Measurements from ENCODE around the gene PAOX. TPM values are rescaled to one million over a fixed set of nuclear protein-coding genes. Genes with fewer than 3 reads are reported as not detected.

PAOX gene
- total and polyA plus RNA-seq, 2 of the 4 experiments (the other 2 are of a cell fraction) = 3.8 to 4.5 TPM

- TF ChIP-seq CEBPB (IDR thresholded peaks at IDR 0.05; ENCODE audit: low read depth, low read length) = no peak
Observed at GRCh38 chr10:133338080-133339071, 40.7 kb upstream of the PAOX start (continued).

GRCh38 chr10:133339708-133340380 is 39.2 kb upstream of the PAOX start:
- CTCF ChIA-PET = no interaction called here
- H3K14ac ChIP-seq (replicated peaks; ENCODE audit: low read depth, low read length) = no peak overlapping the region
- no peak overlapping the region for H4K8ac ChIP-seq (ENCODE audit: low read depth in 2 of 2, low read length in 2 of 2)
- BruUV-seq (replicated peaks) = no TSS peak
- intact Hi-C loops (cut with micrococcal nuclease) = no loop called here
- dilution Hi-C loops (cut with HindIII; ENCODE audit: low sequenced_read_pairs, unreplicated experiment) = no loop called here
- no peak overlapping the region for H3K56ac ChIP-seq (ENCODE audit: extremely low read depth, insufficient read depth, low read length)
- H3K4me3 ChIP-seq (ENCODE audit: insufficient read depth, low read depth, low read length) = no peak overlapping the region
- no peak overlapping the region for H2BK20ac ChIP-seq (ENCODE audit: low read depth, low read length)
- H3K23ac ChIP-seq (ENCODE audit: low read depth, low read length) = no peak overlapping the region
- POLR2A ChIA-PET (ENCODE audit: unreplicated experiment) = no interaction called here
- no peaks in the 10 kb centered on the region for H3K36me3 ChIP-seq (ENCODE audit: control insufficient read depth, insufficient read depth, low read length)
- H2BK5ac ChIP-seq (ENCODE audit: low read depth, low read length, poor library complexity, severe bottlenecking) = no peak overlapping the region
- no peak overlapping the region for H2AK9ac ChIP-seq (replicated peaks; ENCODE audit: low read depth, low read length, poor library complexity)
- WGBS, 2 experiments (ENCODE audit: extremely low coverage in 2 of 2, insufficient read length in 1 of 2) = 77% methylated on average over 5 of the region's 13 CpGs; no CpG with 5 or more reads in 1 of the 2 experiments
- no peaks in the 10 kb centered on the region for H3K79me1 ChIP-seq (ENCODE audit: low read depth in 1 of 2, low read length in 2 of 2)
- no peak overlapping the region for H2BK15ac ChIP-seq (ENCODE audit: low read depth, low read length)
- no peak overlapping the region for H3K4ac ChIP-seq (ENCODE audit: low read depth, low read length)
- H3K18ac ChIP-seq (ENCODE audit: low read depth, low read length) = no peak overlapping the region
- TF ChIP-seq BHLHE40 (IDR thresholded peaks at IDR 0.05; ENCODE audit: low read depth, low read length) (no peak), SMC3 (IDR thresholded peaks at IDR 0.05; ENCODE audit: low read depth, low read length) (no peak), MXI1 (IDR thresholded peaks at IDR 0.05; ENCODE audit: borderline replicate concordance, low read depth, low read length) (no peak)
- H3K9me1 ChIP-seq (ENCODE audit: insufficient read depth, low read length) = no peaks in the 10 kb centered on the region
- H3K9ac ChIP-seq (ENCODE audit: low read depth, low read length) = no peak overlapping the region
- peak overlapping the region; percentile 58 for H2AFZ ChIP-seq (replicated peaks; ENCODE audit: low read length, poor library complexity)
- no peak overlapping the region for H2AK5ac ChIP-seq (ENCODE audit: low read depth, low read length)
- H3K9me3 ChIP-seq (ENCODE audit: control insufficient read depth, insufficient read depth, low read length) = no peaks in the 10 kb centered on the region
- in situ Hi-C loops (cut with MboI; ENCODE audit: low sequenced_read_pairs) = no loop called here
- no peak overlapping the region for H2BK120ac ChIP-seq (ENCODE audit: low read depth, low read length)
- ATAC-seq (ENCODE audit: low read depth) (no peak), DNase-seq (no peak)
- H4K20me1 ChIP-seq (ENCODE audit: insufficient read depth, low read length) = no peaks in the 10 kb centered on the region
- H3K4me2 ChIP-seq (ENCODE audit: low read depth, low read length) = no peak overlapping the region
- H4K5ac ChIP-seq (ENCODE audit: low read depth, low read length) = no peak overlapping the region
- H3K27ac ChIP-seq (ENCODE audit: insufficient read depth, low read length) = no peak overlapping the region
- no peak overlapping the region for H4K91ac ChIP-seq (ENCODE audit: insufficient read depth, low read depth, low read length)
- peaks cover 39% of the 10 kb centered on the region for H3K27me3 ChIP-seq (ENCODE audit: control insufficient read depth, insufficient read depth, low read length)
- H3K4me1 ChIP-seq (ENCODE audit: control insufficient read depth, insufficient read depth, low read length) = peaks cover 3% of the 10 kb centered on the region; the same call in 1 of the 2 replicates
